Progenitor cell of endocrine pancreas (in vitro differentiated cells): ENCODE results near the gene GANAB. TPM values are rescaled to one million over a fixed set of nuclear protein-coding genes. Genes with fewer than 3 reads are reported as not detected.

Experiments
- DNase-seq: peaks from one replicate; pipeline ENCODE4 v3.0.0; 2021; ENCODE audit warnings: low spot score; ENCODE audit not compliant: unreplicated experiment
- H3K27ac Mint-ChIP-seq: 2 replicates; pipeline ENCODE4 v1.8.0; 2021; ENCODE audit warnings: mild to moderate bottlenecking, moderate library complexity, mixed read lengths
- H3K27me3 Mint-ChIP-seq: 2 replicates; pipeline ENCODE4 v1.8.0; 2021; ENCODE audit warnings: mixed read lengths
- H3K36me3 Mint-ChIP-seq: 2 replicates; pipeline ENCODE4 v1.8.0; 2022; ENCODE audit warnings: mixed read lengths; ENCODE audit not compliant: insufficient read depth
- H3K4me1 Mint-ChIP-seq: 2 replicates; pipeline ENCODE4 v1.8.0; 2021; ENCODE audit warnings: low read depth, mixed read lengths
- H3K4me3 Mint-ChIP-seq: 2 replicates; pipeline ENCODE4 v1.8.0; 2021; ENCODE audit warnings: low read depth, mild to moderate bottlenecking, moderate library complexity, mixed read lengths
- H3K9me3 Mint-ChIP-seq: 2 replicates; pipeline ENCODE4 v1.8.0; 2021; ENCODE audit warnings: low read depth, mixed read lengths
- total RNA-seq: library from RNA; stranded (reverse); gene quantifications from 2 replicates; pipeline ENCODE4 v1.2.1, GENCODE V29; 2021
- TF ChIP-seq, protein P1 (sequence below): fragments of 200-600 bp; sonication (generic); IDR thresholded peaks from one replicate; pipeline ENCODE4 v1.5.0; 2021; ENCODE audit warnings: antibody characterized with exemption, mild to moderate bottlenecking; ENCODE audit not compliant: unreplicated experiment

GANAB gene
- total RNA-seq, 1 donor from 2014 or later = 361 TPM

DNA sequence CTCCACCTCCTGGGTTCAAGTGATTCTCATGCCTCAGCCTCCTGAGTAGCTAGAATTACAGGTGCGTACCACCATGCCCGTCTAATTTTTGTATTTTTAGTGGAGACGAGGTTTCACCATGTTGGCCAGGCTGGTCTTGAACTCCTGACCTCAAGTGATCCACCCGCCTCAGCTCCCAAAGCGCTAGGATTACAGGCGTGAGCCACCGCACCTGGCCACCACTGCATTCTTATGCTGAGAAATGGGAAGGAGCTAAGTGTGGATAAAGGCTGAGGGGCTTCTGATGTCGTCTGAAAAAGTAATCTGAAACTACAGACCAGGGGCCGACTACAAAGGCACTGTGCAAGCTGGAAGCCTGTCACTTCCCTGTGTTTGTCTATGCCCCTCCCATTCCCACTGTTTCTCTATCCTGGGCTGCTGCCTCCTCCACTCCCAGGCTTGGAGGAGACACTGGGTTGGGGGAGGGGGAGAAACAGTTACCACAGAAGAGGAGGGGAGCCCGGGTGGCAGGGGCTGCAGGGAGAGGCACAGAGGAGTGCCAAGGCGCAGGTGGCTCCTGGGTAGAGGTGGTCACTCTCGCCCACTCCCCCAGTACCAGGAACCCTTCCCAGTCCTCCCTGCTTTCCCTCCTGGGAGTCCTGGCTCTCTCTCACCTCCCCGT lies 41.8 kb downstream of the GANAB start:
- no peaks in the 10 kb centered on the region for H3K9me3 Mint-ChIP-seq

DNA sequence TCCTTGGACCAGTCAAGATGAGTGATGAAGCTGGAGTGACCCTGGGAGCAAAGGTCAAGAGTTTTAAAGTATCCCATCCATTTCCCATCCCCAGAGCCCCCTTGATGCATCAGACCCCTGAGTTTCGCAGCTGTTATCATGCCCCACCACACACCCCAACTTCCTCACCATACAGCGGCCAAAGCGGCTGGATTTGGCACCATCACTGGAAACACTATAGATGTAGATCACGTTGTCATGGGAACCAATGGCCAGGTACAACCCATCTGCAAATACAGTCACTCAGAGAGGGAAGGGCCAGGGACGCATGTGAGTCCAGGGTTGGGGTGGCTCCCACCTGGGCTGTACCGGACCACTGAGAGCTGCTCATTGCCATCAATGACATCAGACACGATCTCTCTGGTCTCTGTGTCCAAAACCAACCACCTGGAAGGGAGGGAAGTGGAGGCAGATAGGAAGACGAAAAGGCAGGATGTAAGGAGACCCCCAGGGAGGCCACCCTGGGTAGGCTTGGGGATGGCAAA lies 42.6 kb downstream of the GANAB start:
- peak overlapping the region; percentile 63 for H3K4me3 Mint-ChIP-seq
- H3K36me3 Mint-ChIP-seq = peaks cover 16% of the 10 kb centered on the region
- no peak overlapping the region for H3K27ac Mint-ChIP-seq

More for the DNA sequence above, 41.8 kb downstream of the GANAB start:
- Mint-ChIP-seq H3K27ac (peak overlapping the region; percentile 62), H3K4me1 (peaks cover 32% of the 10 kb centered on the region), H3K36me3 (peaks cover 14% of the 10 kb centered on the region), H3K27me3 (peaks cover 19% of the 10 kb centered on the region), H3K4me3 (no peak overlapping the region)
- DNase-seq = no peak
- TF ChIP-seq, protein P1, sequence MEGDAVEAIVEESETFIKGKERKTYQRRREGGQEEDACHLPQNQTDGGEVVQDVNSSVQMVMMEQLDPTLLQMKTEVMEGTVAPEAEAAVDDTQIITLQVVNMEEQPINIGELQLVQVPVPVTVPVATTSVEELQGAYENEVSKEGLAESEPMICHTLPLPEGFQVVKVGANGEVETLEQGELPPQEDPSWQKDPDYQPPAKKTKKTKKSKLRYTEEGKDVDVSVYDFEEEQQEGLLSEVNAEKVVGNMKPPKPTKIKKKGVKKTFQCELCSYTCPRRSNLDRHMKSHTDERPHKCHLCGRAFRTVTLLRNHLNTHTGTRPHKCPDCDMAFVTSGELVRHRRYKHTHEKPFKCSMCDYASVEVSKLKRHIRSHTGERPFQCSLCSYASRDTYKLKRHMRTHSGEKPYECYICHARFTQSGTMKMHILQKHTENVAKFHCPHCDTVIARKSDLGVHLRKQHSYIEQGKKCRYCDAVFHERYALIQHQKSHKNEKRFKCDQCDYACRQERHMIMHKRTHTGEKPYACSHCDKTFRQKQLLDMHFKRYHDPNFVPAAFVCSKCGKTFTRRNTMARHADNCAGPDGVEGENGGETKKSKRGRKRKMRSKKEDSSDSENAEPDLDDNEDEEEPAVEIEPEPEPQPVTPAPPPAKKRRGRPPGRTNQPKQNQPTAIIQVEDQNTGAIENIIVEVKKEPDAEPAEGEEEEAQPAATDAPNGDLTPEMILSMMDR = no peak

DNA sequence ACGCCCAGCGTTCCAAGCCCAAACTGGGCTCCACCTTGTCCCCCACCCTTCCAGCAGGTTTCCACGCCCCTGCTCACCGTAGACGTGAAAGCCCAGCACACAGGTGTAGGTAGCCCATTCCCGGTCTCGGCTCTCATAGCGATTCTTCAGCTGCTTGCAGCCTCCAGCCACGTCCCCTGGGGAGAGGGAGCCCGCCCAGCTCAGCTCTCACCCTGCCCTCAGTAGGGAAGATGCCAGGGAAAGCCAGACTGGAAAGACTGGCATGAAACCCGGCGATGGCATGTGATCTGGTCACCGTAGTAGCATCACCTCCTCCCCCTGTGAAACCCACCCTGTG lies 43.4 kb downstream of the GANAB start:
- TF ChIP-seq, protein P1 = no peak
- DNase-seq = no peak
- H3K4me3 Mint-ChIP-seq = peak overlapping the region; percentile 63
- H3K27me3 Mint-ChIP-seq = peaks cover 19% of the 10 kb centered on the region
- peaks cover 17% of the 10 kb centered on the region for H3K36me3 Mint-ChIP-seq
- peak overlapping the region; percentile 83 for H3K27ac Mint-ChIP-seq
- no peaks in the 10 kb centered on the region for H3K9me3 Mint-ChIP-seq
- H3K4me1 Mint-ChIP-seq = peaks cover 37% of the 10 kb centered on the region

More for the DNA sequence above, 42.6 kb downstream of the GANAB start:
- Mint-ChIP-seq H3K4me1 (peaks cover 36% of the 10 kb centered on the region), H3K9me3 (no peaks in the 10 kb centered on the region), H3K27me3 (peaks cover 19% of the 10 kb centered on the region)
- no peak for DNase-seq
- TF ChIP-seq, protein P1 = no peak

DNA sequence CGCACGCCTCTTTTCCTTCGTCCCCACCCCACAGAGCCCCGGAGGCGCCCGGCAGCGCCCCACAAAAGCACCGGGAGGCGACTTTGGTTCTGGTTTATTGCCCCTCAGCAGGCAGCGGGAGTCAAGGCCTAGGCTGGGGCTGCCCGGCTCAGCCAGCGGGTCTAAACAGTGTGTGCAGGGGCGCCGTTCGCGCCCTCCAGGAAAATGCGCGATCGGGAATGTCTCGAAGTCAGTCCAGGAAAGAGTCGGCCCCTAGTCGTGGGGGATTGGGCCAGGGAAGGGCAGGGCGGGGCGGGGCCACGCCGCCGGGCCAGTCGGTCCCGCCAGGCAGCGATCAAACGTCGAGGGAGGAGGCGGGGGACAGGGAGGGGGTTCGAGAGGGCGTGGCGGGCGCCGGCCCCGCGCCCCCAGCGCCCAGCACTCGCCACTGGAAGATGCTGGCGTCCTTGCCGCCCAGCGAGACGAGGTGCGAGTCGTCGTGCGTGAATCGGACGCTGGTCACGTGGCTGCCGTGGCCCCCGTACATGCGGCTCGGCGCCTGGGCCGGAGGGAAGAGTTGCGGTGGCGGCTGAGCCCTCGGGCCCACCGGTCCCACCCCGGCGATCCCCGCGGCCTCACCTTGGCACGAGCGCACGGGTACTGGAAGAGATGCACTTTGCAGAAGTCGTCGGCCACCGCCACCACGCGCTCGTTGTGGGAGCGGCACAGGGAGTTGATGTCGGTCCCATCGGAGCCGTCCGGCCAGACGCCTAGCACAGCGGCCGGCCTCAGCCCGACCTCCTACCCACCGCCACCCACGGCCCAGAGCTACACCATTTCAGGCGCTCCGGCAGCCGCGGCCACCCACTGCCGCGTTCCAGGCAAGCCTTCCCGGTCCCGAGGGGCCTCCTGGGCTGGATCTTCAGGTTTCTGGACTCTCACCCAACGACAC lies 44.0 kb downstream of the GANAB start:
- TF ChIP-seq, protein P1 = no peak
- Mint-ChIP-seq H3K27me3 (peaks cover 19% of the 10 kb centered on the region), H3K27ac (peak overlapping the region; percentile 96), H3K9me3 (no peaks in the 10 kb centered on the region), H3K4me1 (peaks cover 37% of the 10 kb centered on the region), H3K36me3 (peaks cover 21% of the 10 kb centered on the region), H3K4me3 (peak overlapping the region; percentile 90)
- DNase-seq = no peak
